GM12878 (cell line): ENCODE measurements around the gene SUPT7L. TPM values are rescaled to one million over a fixed set of nuclear protein-coding genes. Genes with fewer than 3 reads are reported as not detected.

ENCODE experiments used
- ATAC-seq: fragments of 200-7000 bp; cut with Tn5 transposase; 3 replicates; pipeline ENCODE4 v1.9.1; 2020; ENCODE audit warnings: mild to moderate bottlenecking, moderate library complexity
- BruUV-seq: library from RNA; stranded (reverse); fragments of 400-500 nt; replicated peaks from 2 replicates; lab custom pipeline; 2021; lab: Mats Ljungman, UMichigan
- CTCF ChIA-PET: fragments of 300-600 bp; sonication (Branson Sonifier 250); formaldehyde crosslinking; extraction: SDS; loops from one replicate; lab custom pipeline; 2021; ENCODE audit warnings: inconsistent platforms; lab: Yijun Ruan, JAX
- POLR2A ChIA-PET: fragments of 350-600 bp; formaldehyde crosslinking; extraction: SDS; loops from one replicate; lab custom pipeline; 2021; ENCODE audit warnings: inconsistent platforms; lab: Charles Lee
- RAD21 ChIA-PET: fragments of 300-600 bp; sonication (Branson Sonifier 250); formaldehyde crosslinking; loops from one replicate; lab custom pipeline; 2023; ENCODE audit warnings: antibody characterized with exemption; ENCODE audit not compliant: unreplicated experiment; lab: Charles Lee
- SMC1A ChIA-PET: fragments of 300-600 bp; sonication (Branson Sonifier 250); formaldehyde crosslinking; loops from one replicate; lab custom pipeline; 2023; ENCODE audit not compliant: unreplicated experiment, uncharacterized antibody; lab: Charles Lee
- DNase-seq: peaks from one replicate; pipeline ENCODE4 v3.0.0-alpha.2; 2011; ENCODE audit warnings: low read depth, low spot score
- FAIRE-seq: peaks from 3 replicates; lab custom pipeline; 2011; peaks lifted over from hg19 to GRCh38; lab: Jason Lieb, UNC
- H2AFZ ChIP-seq: 2 replicates; pipeline ENCODE4 v1.6.0; 2011; ENCODE audit warnings: low read depth, low read length, control low read depth; ENCODE audit not compliant: control insufficient read depth
- H3K27ac ChIP-seq: 2 replicates; pipeline ENCODE4 v1.5.1; 2011; ENCODE audit warnings: control low read depth; ENCODE audit not compliant: control insufficient read depth, insufficient read depth
- H3K27me3 ChIP-seq, 2 experiments: replicated peaks in 1 of 2; 2 replicates each; pipeline versions ENCODE4 v1.6.0 to v1.6.1; 2011; ENCODE audit warnings: low read length in 1 of 2; ENCODE audit not compliant: control insufficient read depth in 2 of 2, insufficient read depth in 2 of 2
- H3K36me3 ChIP-seq, 2 experiments: 2 replicates each; pipeline ENCODE4 v1.5.1; 2011; ENCODE audit warnings: low read length in 1 of 2; ENCODE audit not compliant: control insufficient read depth in 2 of 2, insufficient read depth in 2 of 2
- H3K4me1 ChIP-seq: 2 replicates; pipeline ENCODE4 v1.6.1; 2011; ENCODE audit warnings: mild to moderate bottlenecking, low read length, moderate library complexity, mixed read lengths; ENCODE audit not compliant: control insufficient read depth, insufficient read depth
- H3K4me2 ChIP-seq: 2 replicates; pipeline ENCODE4 v1.6.0; 2011; ENCODE audit warnings: control low read depth; ENCODE audit not compliant: control insufficient read depth, insufficient read depth
- H3K4me3 ChIP-seq: fragments of 200-600 bp; sonication (generic); 2 replicates; pipeline ENCODE4 v1.5.1; 2016
- H3K79me2 ChIP-seq: 2 replicates; pipeline ENCODE4 v1.6.0; 2011; ENCODE audit warnings: low read length; ENCODE audit not compliant: control insufficient read depth, insufficient read depth
- H3K9ac ChIP-seq: 2 replicates; pipeline ENCODE4 v1.8.0; 2011; ENCODE audit warnings: low read length, control low read depth, mixed read lengths; ENCODE audit not compliant: control insufficient read depth, insufficient read depth
- H3K9me3 ChIP-seq: replicated peaks from 3 replicates; pipeline ENCODE4 v1.5.1; 2011; ENCODE audit warnings: mild to moderate bottlenecking, low read length; ENCODE audit not compliant: control insufficient read depth, insufficient read depth
- H4K20me1 ChIP-seq: 2 replicates; pipeline ENCODE4 v1.6.0; 2011; ENCODE audit not compliant: control insufficient read depth, insufficient read depth
- ATF2 ChIP-seq: IDR thresholded peaks from 2 replicates; pipeline ENCODE4 v1.6.1; 2012; ENCODE audit warnings: low read length, inconsistent platforms
- BCL3 ChIP-seq: IDR thresholded peaks from 2 replicates; pipeline ENCODE4 v1.6.1; 2011; ENCODE audit warnings: borderline replicate concordance, low read depth, mild to moderate bottlenecking, moderate library complexity, low read length; ENCODE audit not compliant: insufficient read depth, poor library complexity, severe bottlenecking
- BHLHE40 ChIP-seq, 2 experiments: fragments of 450-650 bp in 1 of 2; IDR thresholded peaks; 2 replicates each; pipeline ENCODE4 v1.6.1; 2011 to 2017; ENCODE audit warnings: low read depth in 2 of 2, borderline replicate concordance in 1 of 2, improper control_type of control experiment in 1 of 2, low read length in 1 of 2, mild to moderate bottlenecking in 1 of 2
- CHD4 ChIP-seq: fragments of 200-600 bp; sonication (generic); IDR thresholded peaks from 2 replicates; pipeline ENCODE4 v1.6.1; 2016; ENCODE audit warnings: mild to moderate bottlenecking
- IRF3 ChIP-seq: fragments of 450-650 bp; IDR thresholded peaks from 2 replicates; pipeline ENCODE4 v1.6.1; 2014; ENCODE audit warnings: mild to moderate bottlenecking
- RFX5 ChIP-seq: IDR thresholded peaks from 2 replicates; pipeline ENCODE4 v1.6.1; 2011; ENCODE audit warnings: low read depth, low read length, improper control_type of control experiment
- SMAD5 ChIP-seq: IDR thresholded peaks from 2 replicates; pipeline ENCODE4 v1.6.1; 2016; ENCODE audit warnings: antibody characterized with exemption, low read depth
- WGBS: methylation state at CpG from one replicate; pipeline ENCODE4 v1.1.6; 2016; ENCODE audit warnings: low lambda C conversion rate; ENCODE audit not compliant: insufficient replicate concordance, insufficient coverage; ENCODE audit errors: missing lambda C conversion rate; 5-methylcytosine and 5-hydroxymethylcytosine counted together
- in situ Hi-C: fragments of 300-500 bp; cut with MboI; formaldehyde crosslinking; loops from 9 replicates; pipeline ENCODE4 v1.14.3; 2018; ENCODE audit warnings: mixed read lengths
- intact Hi-C: fragments of 100-400 bp; cut with micrococcal nuclease; formaldehyde crosslinking; loops from one replicate; pipeline ENCODE4 v1.14.2; 2022; ENCODE audit not compliant: unreplicated experiment
- polyA plus RNA-seq, 11 experiments: library from polyadenylated mRNA; depleted of rRNA in 4 of 11; unstranded in 6 of 11; stranded (reverse) in 5 of 11; fragments of >200 nt; fragmentation: Nextera tagmentation in 4 of 11; fragmentation: Illumina TruSeq in 1 of 11; extraction: Ambion mirVana in 4 of 11; extraction: Trizol in 1 of 11; gene quantifications; 1 replicate in 1 of 11; 2 replicates in 10 of 11; pipeline versions ENCODE4 v1.2.1 to v1.2.3, GENCODE V29; 2011 to 2016; ENCODE audit warnings: inconsistent platforms in 2 of 11, missing spikeins in 2 of 11, low read depth in 1 of 11
- total RNA-seq, 4 experiments: library from RNA; depleted of rRNA in 3 of 4; stranded (reverse); fragments of >200 nt in 3 of 4; fragmentation: Illumina TruSeq in 1 of 4; extraction: Trizol in 1 of 4; gene quantifications; 2 replicates each; pipeline versions ENCODE4 v1.2.1 to v1.2.3, GENCODE V29; 2013 to 2021

SUPT7L gene
- total and polyA plus RNA-seq, 10 of the 15 experiments (the other 5 are each of a cell fraction or from before 2014, with no cell fraction given), result 10.2 to 43.7 (median 21.3) TPM

- TF ChIP-seq BHLHE40 (IDR thresholded peaks at IDR 0.05; ENCODE audit: borderline replicate concordance in 1 of 2, low read depth in 2 of 2, low read length in 1 of 2) (no peak), BCL3 (no peak)
These were observed 42.6 kb upstream of the SUPT7L start (continued) for GRCh38 chr2:27705851-27706622.

- ATAC-seq (no peak), FAIRE-seq (no peak), DNase-seq (no peak)
- ChIA-PET SMC1A (interaction anchor here (0.8 to 1.9 kb wide), 8 partner anchors 8 to 742 kb away, joined by 3 to 7 read pairs (median 5); no protein-coding TSS in a partner anchor), CTCF (interaction anchor here (0.7 to 4.7 kb wide), 23 partner anchors 8 to 831 kb away, joined by 3 to 23 read pairs (median 5); no protein-coding TSS in a partner anchor), POLR2A (interaction anchor here (0.5 kb wide), 1 partner anchor 179 kb away, joined by 3 read pairs; no protein-coding TSS in a partner anchor), RAD21 (interaction anchor here (0.9 to 3.1 kb wide), 5 partner anchors 9 to 749 kb away, joined by 3 to 15 read pairs (median 4); no protein-coding TSS in a partner anchor)
- Histone ChIP-seq H3K79me2 (no peaks in the 10 kb centered on the region), H3K4me1 (no peaks in the 10 kb centered on the region), H3K27ac (no peak overlapping the region), H3K27me3 (no peaks in the 10 kb centered on the region), H4K20me1 (no peaks in the 10 kb centered on the region), H3K36me3 (no peaks in the 10 kb centered on the region), H3K9ac (no peak overlapping the region), H2AFZ (no peak overlapping the region), H3K4me3 (no peak overlapping the region), H3K4me2 (no peak overlapping the region), H3K9me3 (no peaks in the 10 kb centered on the region)
- intact Hi-C loops, result no loop called here
- in situ Hi-C loops, result no loop called here
- 60% methylated on average over 5 of the region's 5 CpGs for WGBS
- BruUV-seq, result no TSS peak
- TF ChIP-seq SMAD5 (no peak), CHD4 (no peak), RFX5 (no peak), IRF3 (no peak), BHLHE40 (IDR thresholded peaks at IDR 0.05; ENCODE audit: borderline replicate concordance in 1 of 2, low read depth in 2 of 2, low read length in 1 of 2) (no peak), ATF2 (no peak)
These were observed 41.0 kb upstream of the SUPT7L start for GRCh38 chr2:27704342-27704876.
